ENCODE data around the gene AKR1C2. TPM values are rescaled to one million over a fixed set of nuclear protein-coding genes. Genes with fewer than 3 reads are reported as not detected.
"Not testable (repeated sequence)": the region's sequence is repeated elsewhere in the genome, so short reads cannot be mapped to it uniquely, and the experiment has no call there.

The AKR1C2 gene
- total and polyA plus RNA-seq, 12 donors, result 3.5 to 27.4 (median 10.3) TPM

GRCh38 chr10:5002013-5002727 is 1.5 kb downstream of the AKR1C2 start:
- H3K4me3 ChIP-seq, result no peak overlapping the region
- no peaks in the 10 kb centered on the region for H3K9me3 ChIP-seq (replicated peaks in 1 of 3)
- H3K27me3 ChIP-seq, result no peaks in the 10 kb centered on the region
- intact Hi-C loops (cut with DNase I), result no loop called here
- H3K4me1 ChIP-seq (replicated peaks in 1 of 2), result no peaks in the 10 kb centered on the region
- H3K27ac ChIP-seq, result no peak overlapping the region
- TF ChIP-seq POLR2A (IDR thresholded peaks at IDR 0.05), result no peak
- TF ChIP-seq, protein P1, sequence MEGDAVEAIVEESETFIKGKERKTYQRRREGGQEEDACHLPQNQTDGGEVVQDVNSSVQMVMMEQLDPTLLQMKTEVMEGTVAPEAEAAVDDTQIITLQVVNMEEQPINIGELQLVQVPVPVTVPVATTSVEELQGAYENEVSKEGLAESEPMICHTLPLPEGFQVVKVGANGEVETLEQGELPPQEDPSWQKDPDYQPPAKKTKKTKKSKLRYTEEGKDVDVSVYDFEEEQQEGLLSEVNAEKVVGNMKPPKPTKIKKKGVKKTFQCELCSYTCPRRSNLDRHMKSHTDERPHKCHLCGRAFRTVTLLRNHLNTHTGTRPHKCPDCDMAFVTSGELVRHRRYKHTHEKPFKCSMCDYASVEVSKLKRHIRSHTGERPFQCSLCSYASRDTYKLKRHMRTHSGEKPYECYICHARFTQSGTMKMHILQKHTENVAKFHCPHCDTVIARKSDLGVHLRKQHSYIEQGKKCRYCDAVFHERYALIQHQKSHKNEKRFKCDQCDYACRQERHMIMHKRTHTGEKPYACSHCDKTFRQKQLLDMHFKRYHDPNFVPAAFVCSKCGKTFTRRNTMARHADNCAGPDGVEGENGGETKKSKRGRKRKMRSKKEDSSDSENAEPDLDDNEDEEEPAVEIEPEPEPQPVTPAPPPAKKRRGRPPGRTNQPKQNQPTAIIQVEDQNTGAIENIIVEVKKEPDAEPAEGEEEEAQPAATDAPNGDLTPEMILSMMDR (IDR thresholded peaks at IDR 0.05), result no peak
- WGBS, 4 donors, result 91 to 95% (median 93%) methylated on average over 2 of the region's 2 CpGs
- H3K36me3 ChIP-seq (replicated peaks in 1 of 2), result no peaks in the 10 kb centered on the region
- DNase-seq, result no peak

- H3K27ac ChIP-seq, result no peak overlapping the region
- H3K4me1 ChIP-seq (replicated peaks in 1 of 2), result no peaks in the 10 kb centered on the region
- intact Hi-C loops (cut with DNase I), result no loop called here
- 71 to 92% (median 81%) methylated on average over 5 of the region's 5 CpGs for WGBS, 4 donors
- H3K4me3 ChIP-seq, result no peak overlapping the region
- no peak for DNase-seq
- no peaks in the 10 kb centered on the region for H3K36me3 ChIP-seq (replicated peaks in 1 of 2)
- no peaks in the 10 kb centered on the region for H3K27me3 ChIP-seq
- TF ChIP-seq, protein P1 (IDR thresholded peaks at IDR 0.05), result no peak
- TF ChIP-seq POLR2A (IDR thresholded peaks at IDR 0.05), result no peak
- no peaks in the 10 kb centered on the region for H3K9me3 ChIP-seq (replicated peaks in 1 of 3)
Measured at GRCh38 chr10:4998671-4999070, 5.0 kb downstream of the AKR1C2 start.

DNA sequence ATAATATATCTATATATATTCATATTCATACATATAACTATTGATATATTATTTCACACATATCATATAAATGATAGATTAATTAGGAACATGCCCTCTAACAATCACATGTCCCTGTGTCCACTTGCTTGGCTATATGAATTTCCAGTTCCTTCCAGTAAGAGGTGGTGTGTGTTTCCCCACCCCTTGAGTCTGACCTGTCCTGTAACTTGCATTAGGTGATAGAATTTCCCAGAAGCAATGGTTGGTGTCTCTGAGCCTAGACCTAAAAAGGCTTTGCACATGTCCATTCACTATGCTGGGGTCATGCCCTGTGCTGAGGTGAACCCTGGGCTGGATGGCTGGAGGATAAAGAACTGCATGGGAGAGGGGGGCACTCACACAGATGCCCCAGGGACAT is 9.4 kb downstream of the AKR1C2 start:
- DNase-seq; H3K27me3 ChIP-seq; H3K9me3 ChIP-seq (replicated peaks in 1 of 3); H3K27ac ChIP-seq; H3K4me3 ChIP-seq; H3K4me1 ChIP-seq (replicated peaks in 1 of 2); H3K36me3 ChIP-seq (replicated peaks in 1 of 2); intact Hi-C loops (cut with DNase I): not testable (repeated sequence)

- DNase-seq; H3K27me3 ChIP-seq; H3K27ac ChIP-seq; H3K4me1 ChIP-seq (replicated peaks in 1 of 2); H3K4me3 ChIP-seq; intact Hi-C loops (cut with DNase I); H3K9me3 ChIP-seq (replicated peaks in 1 of 3); H3K36me3 ChIP-seq (replicated peaks in 1 of 2): not testable (repeated sequence)
- WGBS, 4 donors, result 87 to 92% (median 89%) methylated on average over 10 of the region's 10 CpGs
Measured at GRCh38 chr10:4992564-4992963, 11.1 kb downstream of the AKR1C2 start.

- intact Hi-C loops (cut with DNase I); H3K4me3 ChIP-seq; H3K4me1 ChIP-seq (replicated peaks in 1 of 2); DNase-seq; H3K27me3 ChIP-seq; H3K36me3 ChIP-seq (replicated peaks in 1 of 2); H3K27ac ChIP-seq; H3K9me3 ChIP-seq (replicated peaks in 1 of 3): not testable (repeated sequence)
- WGBS, 4 donors, result 83 to 90% (median 87%) methylated on average over 3 of the region's 6 CpGs
Measured at GRCh38 chr10:4991463-4991862, 12.2 kb downstream of the AKR1C2 start.

DNA sequence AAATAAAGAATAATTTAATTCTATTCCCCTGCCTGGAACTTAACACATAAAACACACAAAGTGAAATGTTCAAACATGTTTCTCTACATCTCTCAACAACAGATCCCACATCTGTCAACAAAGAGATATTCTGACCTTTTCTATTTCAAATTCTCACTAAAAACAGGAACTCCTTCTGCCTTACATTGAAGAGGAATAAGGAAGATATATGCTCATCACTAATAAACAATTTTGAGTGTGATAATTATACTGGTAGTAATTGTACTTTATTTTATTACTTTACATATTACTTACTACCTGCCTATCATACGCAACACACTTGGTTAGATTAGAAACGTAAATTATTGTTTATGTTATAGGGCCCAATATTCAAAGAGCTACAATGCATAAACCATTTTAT is 13.4 kb downstream of the AKR1C2 start:
- no peak overlapping the region for H3K4me3 ChIP-seq
- intact Hi-C loops (cut with DNase I), result no loop called here
- no peaks in the 10 kb centered on the region for H3K36me3 ChIP-seq (replicated peaks in 1 of 2)
- no peak for TF ChIP-seq POLR2A (IDR thresholded peaks at IDR 0.05)
- TF ChIP-seq, protein P1 (IDR thresholded peaks at IDR 0.05), result no peak
- no peaks in the 10 kb centered on the region for H3K4me1 ChIP-seq (replicated peaks in 1 of 2)
- H3K27ac ChIP-seq, result no peak overlapping the region
- H3K27me3 ChIP-seq, result no peaks in the 10 kb centered on the region
- 83 to 96% (median 87%) methylated on average over 2 of the region's 2 CpGs for WGBS, 4 donors
- no peak for DNase-seq
- H3K9me3 ChIP-seq (replicated peaks in 1 of 3), result no peaks in the 10 kb centered on the region

- H3K4me1 ChIP-seq (replicated peaks in 1 of 2); H3K27me3 ChIP-seq; H3K4me3 ChIP-seq; H3K27ac ChIP-seq; H3K36me3 ChIP-seq (replicated peaks in 1 of 2); H3K9me3 ChIP-seq (replicated peaks in 1 of 3); DNase-seq: not testable (repeated sequence)
- intact Hi-C loops (cut with DNase I), result loop anchor here in 1 of 2 donors (10.0 kb wide), 1 partner anchor 143 kb away; no protein-coding TSS in a partner anchor
- 82 to 89% (median 87%) methylated on average over 6 of the region's 6 CpGs for WGBS, 4 donors
Measured at GRCh38 chr10:4988000-4988641, 15.5 kb downstream of the AKR1C2 start.

All from adrenal gland (tissue), 12 donors.